C4-2B (cell line): ENCODE measurements around the gene HMGN4.
A peak's percentile ranks its signal among the peaks of the same experiment; 100 is the strongest.

ENCODE experiments used
- H3K27ac ChIP-seq: fragments of 450-650 bp; 2 replicates; pipeline ENCODE4 v1.5.1; 2017
- ZFX ChIP-seq: fragments of 450-650 bp; IDR thresholded peaks from 2 replicates; pipeline ENCODE4 v1.6.1; 2017
- TF ChIP-seq, protein P1 (sequence below): fragments of 450-650 bp; conservative IDR thresholded peaks from 2 replicates; pipeline ENCODE4 v1.5.1; 2017; ENCODE audit warnings: mild to moderate bottlenecking

Gene HMGN4

DNA sequence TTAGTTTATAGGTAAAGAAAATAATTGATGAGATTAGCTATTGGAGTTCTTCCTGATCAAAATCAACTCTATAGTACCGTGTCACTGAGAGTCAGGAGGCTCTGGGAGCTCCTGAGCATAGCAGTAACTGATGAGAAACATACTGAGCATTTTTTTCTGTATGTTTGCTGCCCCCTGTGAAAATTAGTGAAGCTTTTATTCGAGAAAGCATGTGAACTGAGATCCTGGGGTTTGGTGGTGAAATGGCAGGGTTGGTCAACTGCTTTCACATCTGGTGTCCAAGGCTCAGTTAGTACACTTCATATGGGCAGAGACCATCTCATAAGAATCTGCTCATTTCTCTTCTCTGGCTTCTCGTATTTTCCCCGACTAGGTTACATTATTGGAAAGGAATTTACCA lies 54.5 kb downstream of the HMGN4 start:
- no peak for TF ChIP-seq ZFX
- TF ChIP-seq, protein P1, sequence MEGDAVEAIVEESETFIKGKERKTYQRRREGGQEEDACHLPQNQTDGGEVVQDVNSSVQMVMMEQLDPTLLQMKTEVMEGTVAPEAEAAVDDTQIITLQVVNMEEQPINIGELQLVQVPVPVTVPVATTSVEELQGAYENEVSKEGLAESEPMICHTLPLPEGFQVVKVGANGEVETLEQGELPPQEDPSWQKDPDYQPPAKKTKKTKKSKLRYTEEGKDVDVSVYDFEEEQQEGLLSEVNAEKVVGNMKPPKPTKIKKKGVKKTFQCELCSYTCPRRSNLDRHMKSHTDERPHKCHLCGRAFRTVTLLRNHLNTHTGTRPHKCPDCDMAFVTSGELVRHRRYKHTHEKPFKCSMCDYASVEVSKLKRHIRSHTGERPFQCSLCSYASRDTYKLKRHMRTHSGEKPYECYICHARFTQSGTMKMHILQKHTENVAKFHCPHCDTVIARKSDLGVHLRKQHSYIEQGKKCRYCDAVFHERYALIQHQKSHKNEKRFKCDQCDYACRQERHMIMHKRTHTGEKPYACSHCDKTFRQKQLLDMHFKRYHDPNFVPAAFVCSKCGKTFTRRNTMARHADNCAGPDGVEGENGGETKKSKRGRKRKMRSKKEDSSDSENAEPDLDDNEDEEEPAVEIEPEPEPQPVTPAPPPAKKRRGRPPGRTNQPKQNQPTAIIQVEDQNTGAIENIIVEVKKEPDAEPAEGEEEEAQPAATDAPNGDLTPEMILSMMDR = no peak
- no peak overlapping the region for H3K27ac ChIP-seq

DNA sequence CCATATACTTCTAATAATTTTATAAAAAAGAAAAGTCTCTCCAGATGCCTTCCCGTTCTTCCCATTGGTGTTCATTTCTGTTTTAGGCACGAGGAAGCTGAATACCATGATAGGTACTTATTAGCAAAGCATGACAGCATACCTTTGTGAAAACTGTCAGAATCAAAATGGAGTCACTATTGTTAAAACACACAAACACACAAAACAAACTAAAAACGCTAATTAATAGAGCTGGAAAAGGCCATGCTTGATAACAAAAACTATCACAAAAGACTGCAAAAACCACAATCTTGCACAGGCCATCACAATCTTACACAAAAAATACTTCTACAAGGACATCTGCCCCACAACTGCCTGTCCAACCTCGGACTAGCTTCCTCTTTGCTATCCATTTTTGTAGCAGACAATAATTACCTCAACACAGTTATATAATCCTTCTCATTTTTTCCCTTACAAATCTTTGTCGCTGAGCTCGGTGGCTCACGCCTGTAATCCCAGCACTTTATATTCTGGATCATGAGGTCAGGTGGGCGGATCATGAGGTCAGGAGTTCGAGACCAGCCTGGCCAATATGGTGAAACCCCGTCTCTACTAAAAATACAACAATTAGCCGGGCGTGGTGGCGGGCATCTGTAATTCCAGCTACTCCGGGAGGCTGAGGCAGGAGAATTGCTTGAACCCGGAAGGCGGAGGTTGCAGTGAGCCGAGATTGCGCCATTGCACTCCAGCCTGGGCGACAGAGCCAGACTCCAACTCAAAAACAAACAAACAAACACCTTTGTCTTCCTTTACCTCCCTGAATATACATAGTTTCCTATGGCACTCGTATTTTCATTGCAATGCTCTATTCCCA lies 55.3 kb downstream of the HMGN4 start:
- TF ChIP-seq ZFX = no peak
- TF ChIP-seq, protein P1 = no peak
- H3K27ac ChIP-seq = no peak overlapping the region

DNA sequence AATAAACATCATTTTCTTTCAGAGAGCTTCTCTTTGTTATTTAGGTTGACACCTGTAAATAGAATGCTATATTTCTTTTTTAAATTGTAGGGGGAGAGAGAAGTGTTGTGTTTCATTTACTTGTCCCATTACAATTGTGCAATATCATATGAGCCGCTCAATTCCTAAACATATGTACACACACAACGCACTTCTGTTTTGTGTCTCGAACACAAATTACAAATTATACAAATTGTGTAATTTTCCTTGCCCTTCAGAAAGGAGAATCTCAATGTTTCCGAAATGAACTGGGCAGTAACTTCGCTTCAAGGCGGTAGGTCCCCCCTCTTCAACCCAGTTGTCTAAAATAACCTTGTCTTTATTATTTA lies 55.9 kb downstream of the HMGN4 start:
- H3K27ac ChIP-seq = no peak overlapping the region
- TF ChIP-seq ZFX = no peak
- TF ChIP-seq, protein P1 = no peak

DNA sequence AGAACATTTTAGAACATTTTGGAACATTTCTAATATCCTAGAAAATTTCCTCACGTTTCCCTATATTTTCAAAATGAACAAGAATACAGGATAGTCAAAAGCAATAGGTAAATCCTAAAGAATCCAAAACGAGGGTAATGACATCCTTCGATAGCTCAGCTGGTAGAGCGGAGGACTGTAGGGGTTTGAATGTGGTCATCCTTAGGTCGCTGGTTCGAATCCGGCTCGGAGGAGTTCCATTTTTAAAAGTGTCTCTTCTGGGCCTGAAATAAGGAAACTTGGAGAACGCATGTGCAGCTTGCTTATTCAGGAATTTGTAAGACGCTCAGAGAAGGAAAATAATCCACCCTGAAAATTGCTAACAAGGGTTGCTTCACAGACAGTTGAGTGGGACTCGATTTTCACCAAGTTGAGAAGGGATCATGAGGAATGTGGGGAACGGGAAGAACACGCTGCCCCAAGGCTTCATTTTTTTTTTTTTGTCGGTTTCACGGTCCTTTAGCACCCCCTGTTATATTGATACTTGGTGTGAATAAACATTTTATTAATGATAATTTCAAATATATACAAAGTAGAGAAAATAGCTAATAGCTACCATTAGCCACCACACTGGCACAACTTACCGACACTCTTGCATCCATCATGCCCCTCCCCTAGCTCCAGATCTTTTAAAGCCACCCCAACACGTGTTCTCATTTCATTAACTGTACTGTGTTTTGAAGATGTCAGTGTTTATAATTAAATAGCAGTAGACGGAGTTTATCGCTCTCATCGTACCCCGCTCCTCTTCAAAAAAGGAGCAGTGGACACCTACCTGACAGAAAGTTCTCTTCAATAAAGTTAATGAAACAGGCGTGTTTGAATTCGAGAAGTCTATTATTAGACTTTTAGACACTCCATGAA lies 56.8 kb downstream of the HMGN4 start:
- TF ChIP-seq ZFX = no peak
- TF ChIP-seq, protein P1 = no peak
- H3K27ac ChIP-seq = peak overlapping the region; percentile 50

DNA sequence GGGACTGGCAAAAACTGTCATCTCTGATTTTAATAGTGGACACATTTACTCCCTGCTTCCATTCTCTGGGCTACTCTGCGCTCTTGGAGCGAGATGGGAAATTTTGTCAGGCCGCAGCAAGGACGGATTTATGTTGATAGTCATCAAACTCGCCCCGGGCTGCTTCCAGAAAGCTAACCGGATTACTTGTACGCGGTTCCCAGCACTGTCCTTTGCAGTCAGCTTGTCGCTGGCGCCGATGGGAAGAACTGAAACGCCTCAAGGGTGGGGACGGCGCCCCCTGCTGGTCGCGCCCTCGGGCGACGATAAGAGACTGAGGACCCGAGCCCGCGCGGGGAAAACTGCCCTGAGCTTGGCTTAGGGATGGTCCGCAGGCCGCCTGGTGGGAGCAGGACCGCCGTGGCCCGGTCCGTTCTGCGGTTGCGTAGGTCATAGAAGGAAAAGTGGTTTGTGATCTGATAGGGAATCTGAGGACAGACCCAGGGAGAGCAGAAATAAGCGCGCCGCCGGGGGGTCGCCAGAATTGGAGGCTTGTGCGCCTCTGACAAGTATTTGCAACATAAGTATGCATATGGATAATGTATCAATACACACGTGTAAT lies 57.6 kb downstream of the HMGN4 start:
- TF ChIP-seq, protein P1 = peak; percentile 98
- no peak for TF ChIP-seq ZFX
- H3K27ac ChIP-seq = peak overlapping the region; percentile 50
